Measurements from ENCODE around the gene SLC25A15. TPM values are rescaled to one million over a fixed set of nuclear protein-coding genes. Genes with fewer than 3 reads are reported as not detected.

The SLC25A15 gene
- total RNA-seq, 1 donor from 2014 or later: 8.3 TPM

- TF ChIP-seq, protein P1, sequence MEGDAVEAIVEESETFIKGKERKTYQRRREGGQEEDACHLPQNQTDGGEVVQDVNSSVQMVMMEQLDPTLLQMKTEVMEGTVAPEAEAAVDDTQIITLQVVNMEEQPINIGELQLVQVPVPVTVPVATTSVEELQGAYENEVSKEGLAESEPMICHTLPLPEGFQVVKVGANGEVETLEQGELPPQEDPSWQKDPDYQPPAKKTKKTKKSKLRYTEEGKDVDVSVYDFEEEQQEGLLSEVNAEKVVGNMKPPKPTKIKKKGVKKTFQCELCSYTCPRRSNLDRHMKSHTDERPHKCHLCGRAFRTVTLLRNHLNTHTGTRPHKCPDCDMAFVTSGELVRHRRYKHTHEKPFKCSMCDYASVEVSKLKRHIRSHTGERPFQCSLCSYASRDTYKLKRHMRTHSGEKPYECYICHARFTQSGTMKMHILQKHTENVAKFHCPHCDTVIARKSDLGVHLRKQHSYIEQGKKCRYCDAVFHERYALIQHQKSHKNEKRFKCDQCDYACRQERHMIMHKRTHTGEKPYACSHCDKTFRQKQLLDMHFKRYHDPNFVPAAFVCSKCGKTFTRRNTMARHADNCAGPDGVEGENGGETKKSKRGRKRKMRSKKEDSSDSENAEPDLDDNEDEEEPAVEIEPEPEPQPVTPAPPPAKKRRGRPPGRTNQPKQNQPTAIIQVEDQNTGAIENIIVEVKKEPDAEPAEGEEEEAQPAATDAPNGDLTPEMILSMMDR (IDR thresholded peaks at IDR 0.05): no peak
- H3K4me1 Mint-ChIP-seq (ENCODE audit: unreplicated experiment): peaks cover 19% of the 10 kb centered on the region
- peaks cover 2% of the 10 kb centered on the region for H3K36me3 Mint-ChIP-seq (ENCODE audit: unreplicated experiment)
- peak within 1 kb of the TSS; percentile 96 for H3K27ac Mint-ChIP-seq (ENCODE audit: unreplicated experiment)
- no peaks in the 10 kb centered on the region for H3K27me3 Mint-ChIP-seq (ENCODE audit: unreplicated experiment)
- H3K9me3 Mint-ChIP-seq (ENCODE audit: unreplicated experiment): no peaks in the 10 kb centered on the region
- peak; percentile 96 for DNase-seq (ENCODE audit: extremely low spot score, unreplicated experiment)
- peak within 1 kb of the TSS; percentile 97 for H3K4me3 Mint-ChIP-seq (ENCODE audit: unreplicated experiment)
Observed at GRCh38 chr13:40770934-40771618, 18.3 kb upstream of the SLC25A15 start, which contains the start of gene MRPS31. MRPS31 (minus strand) TSS chr13:40771190; CDS start chr13:40771136, 54 bp downstream.

DNA sequence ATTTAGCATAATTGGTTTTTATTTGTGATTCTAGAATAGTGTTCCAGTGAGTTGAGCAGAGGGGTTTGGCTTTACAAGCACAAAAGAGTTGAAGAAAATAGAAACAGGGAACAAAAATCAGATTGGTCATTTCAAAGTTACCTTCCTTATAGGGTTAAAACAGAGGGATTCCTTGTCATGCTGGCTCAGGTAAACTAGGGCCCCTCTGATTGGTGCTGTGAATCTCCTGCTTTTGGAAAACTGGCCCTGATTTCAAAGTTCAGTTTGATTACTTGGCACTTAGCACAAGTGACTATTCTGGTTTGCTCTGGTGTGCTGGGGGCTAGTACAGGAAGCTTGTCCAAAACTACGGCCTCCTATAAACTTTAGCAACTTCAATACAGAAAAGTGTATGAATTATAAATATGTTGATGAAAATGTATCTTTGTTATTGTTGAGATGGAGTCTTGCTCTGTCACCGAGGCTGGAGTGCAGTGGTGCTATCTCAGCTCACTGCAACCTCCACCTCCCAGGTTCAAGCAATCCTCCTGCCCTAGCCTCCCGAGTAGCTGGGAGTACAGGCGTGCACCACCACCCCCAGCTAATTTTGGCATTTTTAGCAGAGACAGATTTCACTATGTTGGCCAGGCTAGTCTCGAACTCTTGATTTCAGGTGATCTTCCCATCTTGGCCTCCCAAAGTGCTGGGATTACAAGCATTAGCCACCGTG is 16.5 kb upstream of the SLC25A15 start:
- TF ChIP-seq, protein P1 (IDR thresholded peaks at IDR 0.05): no peak
- H3K27ac Mint-ChIP-seq (ENCODE audit: unreplicated experiment): no peak overlapping the region
- peaks cover 29% of the 10 kb centered on the region for H3K4me1 Mint-ChIP-seq (ENCODE audit: unreplicated experiment)
- DNase-seq (ENCODE audit: extremely low spot score, unreplicated experiment): peak; percentile 27
- no peak overlapping the region for H3K4me3 Mint-ChIP-seq (ENCODE audit: unreplicated experiment)
- H3K9me3 Mint-ChIP-seq (ENCODE audit: unreplicated experiment): no peaks in the 10 kb centered on the region
- H3K27me3 Mint-ChIP-seq (ENCODE audit: unreplicated experiment): no peaks in the 10 kb centered on the region
- no peaks in the 10 kb centered on the region for H3K36me3 Mint-ChIP-seq (ENCODE audit: unreplicated experiment)

- TF ChIP-seq, protein P1 (IDR thresholded peaks at IDR 0.05): no peak
- peaks cover 22% of the 10 kb centered on the region for H3K4me1 Mint-ChIP-seq (ENCODE audit: unreplicated experiment)
- no peaks in the 10 kb centered on the region for H3K36me3 Mint-ChIP-seq (ENCODE audit: unreplicated experiment)
- H3K27ac Mint-ChIP-seq (ENCODE audit: unreplicated experiment): no peak overlapping the region
- DNase-seq (ENCODE audit: extremely low spot score, unreplicated experiment): no peak
- no peaks in the 10 kb centered on the region for H3K9me3 Mint-ChIP-seq (ENCODE audit: unreplicated experiment)
- H3K27me3 Mint-ChIP-seq (ENCODE audit: unreplicated experiment): no peaks in the 10 kb centered on the region
- no peak overlapping the region for H3K4me3 Mint-ChIP-seq (ENCODE audit: unreplicated experiment)
Observed at GRCh38 chr13:40774672-40775071, 14.7 kb upstream of the SLC25A15 start.

- Mint-ChIP-seq H3K4me1 (ENCODE audit: unreplicated experiment) (peaks cover 11% of the 10 kb centered on the region), H3K9me3 (ENCODE audit: unreplicated experiment) (no peaks in the 10 kb centered on the region), H3K27ac (ENCODE audit: unreplicated experiment) (no peak overlapping the region), H3K27me3 (ENCODE audit: unreplicated experiment) (no peaks in the 10 kb centered on the region), H3K36me3 (ENCODE audit: unreplicated experiment) (no peaks in the 10 kb centered on the region), H3K4me3 (ENCODE audit: unreplicated experiment) (no peak overlapping the region)
- TF ChIP-seq, protein P1 (IDR thresholded peaks at IDR 0.05): no peak
- peak; percentile 21 for DNase-seq (ENCODE audit: extremely low spot score, unreplicated experiment)
Observed at GRCh38 chr13:40776232-40776631, 13.2 kb upstream of the SLC25A15 start.

GRCh38 chr13:40776681-40777165 is 12.7 kb upstream of the SLC25A15 start:
- no peak overlapping the region for H3K4me3 Mint-ChIP-seq (ENCODE audit: unreplicated experiment)
- no peak overlapping the region for H3K27ac Mint-ChIP-seq (ENCODE audit: unreplicated experiment)

More at GRCh38 chr13:40776681-40777165, 12.7 kb upstream of the SLC25A15 start:
- peak; percentile 48 for DNase-seq (ENCODE audit: extremely low spot score, unreplicated experiment)
- TF ChIP-seq, protein P1 (IDR thresholded peaks at IDR 0.05): no peak
- Mint-ChIP-seq H3K36me3 (ENCODE audit: unreplicated experiment) (no peaks in the 10 kb centered on the region), H3K9me3 (ENCODE audit: unreplicated experiment) (no peaks in the 10 kb centered on the region), H3K4me1 (ENCODE audit: unreplicated experiment) (peaks cover 10% of the 10 kb centered on the region), H3K27me3 (ENCODE audit: unreplicated experiment) (no peaks in the 10 kb centered on the region)

Data from osteocyte (in vitro differentiated cells).